GM18505 (cell line): ENCODE measurements around the gene LMO1.

Experiments
- ATAC-seq: cut with Tn5 transposase; IDR thresholded peaks from one replicate; pipeline ENCODE4 v1.9.1; 2021; ENCODE audit not compliant: unreplicated experiment
- POLR2A ChIP-seq: IDR thresholded peaks from 4 replicates; pipeline ENCODE4 v1.6.1; 2011; ENCODE audit warnings: borderline replicate concordance; ENCODE audit not compliant: insufficient read depth, insufficient read length; ENCODE audit errors: extremely low read depth

LMO1 gene

DNA sequence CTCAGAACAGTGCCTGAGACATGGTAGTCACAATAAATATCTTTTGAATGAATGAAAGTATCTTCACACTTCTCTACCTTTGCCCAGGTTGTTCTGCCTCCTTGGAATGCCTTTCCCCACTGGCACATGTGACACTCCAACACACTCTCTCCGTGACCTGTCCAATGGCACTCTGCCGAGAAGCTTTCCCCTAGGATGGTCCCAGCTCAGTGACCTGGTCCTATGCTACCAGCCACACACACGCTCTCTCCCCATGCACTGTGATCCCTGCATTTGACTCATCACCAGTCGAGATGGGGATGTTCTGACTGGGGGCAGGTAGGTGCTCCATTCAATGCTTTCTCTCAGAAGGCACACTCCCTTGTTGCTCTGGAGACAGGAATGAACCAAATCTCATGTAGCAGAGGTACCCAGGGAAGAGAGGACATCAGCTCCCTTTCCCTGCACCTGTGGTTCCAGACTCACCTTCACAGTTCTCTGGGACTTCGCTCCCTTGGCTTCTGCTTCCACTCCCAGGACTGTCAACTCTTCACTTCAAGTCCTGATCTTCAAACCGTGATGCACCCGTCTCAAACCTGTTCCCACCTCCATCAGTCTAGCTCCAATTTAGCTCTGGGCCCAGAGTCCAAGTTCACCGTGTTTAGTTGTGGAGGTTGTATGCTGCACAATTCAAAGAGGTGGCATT lies 30.7 kb upstream of the LMO1 start:
- no peak for ATAC-seq
- TF ChIP-seq POLR2A = no peak

DNA sequence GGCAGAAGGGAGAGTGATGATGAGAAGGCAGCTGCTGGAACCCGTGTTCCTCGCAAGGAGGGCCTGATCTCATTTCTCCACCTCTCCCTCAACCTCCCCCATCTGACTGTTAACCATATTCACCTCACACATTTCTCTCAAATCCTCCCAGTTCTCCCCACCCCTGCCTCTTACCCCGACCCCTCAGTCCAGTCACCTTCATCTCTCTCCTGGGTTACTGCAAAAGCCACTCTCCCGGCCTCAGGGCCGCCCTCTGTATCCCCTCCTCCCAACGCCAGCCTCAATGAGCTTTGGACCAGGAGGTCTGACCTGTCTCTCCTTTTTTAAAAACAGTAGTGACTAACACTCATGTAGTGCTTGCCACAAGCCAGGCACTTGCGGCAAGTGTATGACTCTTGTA lies 29.5 kb upstream of the LMO1 start:
- TF ChIP-seq POLR2A = no peak

GRCh38 chr11:8292351-8292750 lies 28.7 kb upstream of the LMO1 start:
- TF ChIP-seq POLR2A = no peak
- no peak for ATAC-seq

More for the DNA sequence above, 29.5 kb upstream of the LMO1 start:
- no peak for ATAC-seq

- no peak for ATAC-seq
- TF ChIP-seq POLR2A = no peak
Observed at GRCh38 chr11:8291421-8292350, 28.0 kb upstream of the LMO1 start.

DNA sequence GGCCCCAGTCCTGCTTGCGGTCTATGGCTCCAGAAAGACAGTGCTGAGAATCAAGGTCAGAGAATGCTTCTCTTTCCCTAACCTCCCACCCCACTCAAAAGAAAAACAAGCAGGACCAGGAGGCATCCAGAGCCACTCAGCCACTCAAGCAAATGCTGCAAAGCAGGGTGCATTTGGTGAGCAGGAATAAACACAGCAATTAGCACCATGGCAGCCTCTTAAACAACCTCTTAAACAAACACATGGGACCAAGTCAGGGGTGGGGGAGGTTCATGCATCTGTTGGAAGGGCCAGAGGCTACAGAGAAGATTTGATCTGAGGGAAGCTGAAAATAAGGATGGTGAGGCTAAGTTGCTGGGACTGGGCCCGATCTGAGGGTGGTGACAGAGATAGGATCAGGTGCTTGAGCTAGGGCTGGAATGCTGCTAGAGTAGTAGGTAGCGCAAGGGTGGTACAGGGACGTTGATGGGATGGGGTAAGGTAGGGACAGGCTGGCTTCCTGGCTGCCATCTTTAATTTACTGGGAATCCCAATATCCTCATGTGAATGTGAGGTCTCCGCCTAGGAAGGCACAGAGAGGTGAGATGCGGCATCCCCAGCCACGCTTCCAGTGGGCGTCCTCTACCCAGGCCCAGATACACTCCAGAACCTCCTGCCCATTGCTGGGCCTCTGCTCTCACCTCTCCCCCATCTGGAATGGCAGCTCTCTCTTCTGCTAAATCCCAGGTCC lies 26.6 kb upstream of the LMO1 start:
- no peak for ATAC-seq
- TF ChIP-seq POLR2A = no peak

DNA sequence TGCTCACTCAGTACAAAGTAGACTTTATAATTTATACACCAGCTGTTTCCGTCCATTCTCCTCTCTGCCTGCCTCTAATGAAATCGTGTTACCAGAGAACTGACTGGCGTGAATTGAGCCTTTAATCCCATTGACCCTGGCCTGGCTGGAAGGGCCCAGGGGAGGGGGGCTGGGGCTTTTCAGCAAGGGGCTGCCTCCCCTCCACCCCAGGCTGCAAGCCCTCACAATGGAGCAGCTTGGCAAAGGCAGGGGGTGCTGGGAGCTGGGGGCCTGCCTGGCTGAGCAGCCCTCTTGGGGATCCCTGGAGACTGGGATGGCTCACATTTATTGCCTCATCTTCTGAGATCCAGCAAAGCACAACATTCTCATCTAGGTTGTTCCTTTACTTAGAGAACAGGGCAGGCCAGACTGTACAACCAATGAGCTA lies 25.8 kb upstream of the LMO1 start:
- TF ChIP-seq POLR2A = no peak
- ATAC-seq = no peak

GRCh38 chr11:8288824-8289491 lies 25.3 kb upstream of the LMO1 start:
- no peak for ATAC-seq

DNA sequence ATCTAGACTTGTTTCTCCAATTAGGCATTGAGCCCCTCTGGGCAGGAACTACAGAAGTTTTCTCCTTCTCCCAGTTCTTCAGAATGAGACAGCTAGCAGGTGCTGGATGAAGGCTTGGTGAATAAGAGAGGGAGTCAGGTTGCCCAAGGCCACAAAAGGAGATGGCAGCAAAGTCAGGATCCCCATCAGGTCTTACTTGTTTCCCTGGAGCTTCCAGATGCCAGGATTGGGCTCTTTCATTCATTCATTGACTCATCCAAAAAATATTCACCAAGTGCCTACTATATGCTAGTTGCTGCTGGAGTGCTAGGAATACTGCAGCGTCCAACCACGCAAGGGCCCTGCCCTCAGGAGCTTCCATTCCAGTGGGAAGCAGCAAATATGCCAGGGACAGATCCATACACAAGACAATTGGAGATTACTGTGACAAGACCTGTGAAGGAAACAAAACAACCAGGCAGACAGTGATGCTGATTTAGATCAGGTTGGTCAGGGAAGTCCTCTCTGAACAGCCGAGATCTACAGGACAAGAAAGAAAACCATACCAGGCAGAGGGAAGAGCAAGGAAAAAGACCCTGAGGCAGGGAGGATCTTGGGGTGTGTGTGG lies 24.6 kb upstream of the LMO1 start:
- TF ChIP-seq POLR2A = no peak
- no peak for ATAC-seq

More at GRCh38 chr11:8288824-8289491, 25.3 kb upstream of the LMO1 start:
- TF ChIP-seq POLR2A = no peak

DNA sequence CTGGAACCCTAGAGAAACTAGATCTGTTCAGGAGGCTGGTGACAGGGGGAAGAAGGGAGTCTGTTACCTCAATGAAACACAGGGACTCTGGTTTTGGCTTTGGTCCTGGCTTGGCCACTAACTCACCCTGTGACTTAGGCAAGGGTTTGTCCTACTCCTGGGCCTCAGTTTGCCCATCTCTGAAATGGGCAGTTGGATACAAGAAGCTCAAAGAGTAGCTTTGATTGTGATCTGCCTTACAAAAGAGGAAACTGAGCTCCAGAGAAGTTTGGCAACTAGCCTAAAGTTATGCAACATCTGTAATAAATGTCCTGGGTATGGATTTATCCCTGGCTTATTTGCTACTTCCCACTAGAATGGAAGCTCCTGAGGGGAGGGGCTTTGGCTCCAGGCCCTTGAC lies 24.0 kb upstream of the LMO1 start:
- ATAC-seq = no peak

GRCh38 chr11:8287297-8287696 lies 23.6 kb upstream of the LMO1 start:
- ATAC-seq = no peak
- TF ChIP-seq POLR2A = no peak

More for the DNA sequence above, 24.0 kb upstream of the LMO1 start:
- TF ChIP-seq POLR2A = no peak

- no peak for ATAC-seq
- no peak for TF ChIP-seq POLR2A
Observed at GRCh38 chr11:8286886-8287285, 23.2 kb upstream of the LMO1 start.

- no peak for ATAC-seq
- no peak for TF ChIP-seq POLR2A
Observed at GRCh38 chr11:8285796-8286195, 22.1 kb upstream of the LMO1 start.
